Activated CD8-positive, alpha-beta T cell treated with anti-CD3 and anti-CD28 coated beads for 36 hours (primary cell): ENCODE measurements around the gene TNNT1. TPM values are rescaled to one million over a fixed set of nuclear protein-coding genes. Genes with fewer than 3 reads are reported as not detected.

Experiments used
- ATAC-seq: fragments of 200-7000 bp; cut with Tn5 transposase; one replicate; pipeline ENCODE4 v1.10.0; 2021; ENCODE audit warnings: mild to moderate bottlenecking, moderate library complexity
- CTCF ChIA-PET: fragments of 350-600 bp; sonication (Branson Sonifier 250); formaldehyde crosslinking; loops from one replicate; lab custom pipeline; 2021; ENCODE audit warnings: antibody characterized with exemption; lab: Charles Lee
- POLR2A ChIA-PET: fragments of 350-600 bp; sonication (Branson Sonifier 250); formaldehyde crosslinking; loops from one replicate; lab custom pipeline; 2021; ENCODE audit warnings: antibody characterized with exemption; lab: Charles Lee
- DNase-seq: peaks from one replicate; pipeline ENCODE4 v3.0.0-alpha.2; 2020
- H3K27ac Mint-ChIP-seq: one replicate; pipeline ENCODE4 v1.8.0; 2021; ENCODE audit warnings: mild to moderate bottlenecking, mixed read lengths
- H3K27me3 Mint-ChIP-seq: one replicate; pipeline ENCODE4 v1.8.0; 2021; ENCODE audit warnings: mixed read lengths
- H3K36me3 Mint-ChIP-seq: one replicate; pipeline ENCODE4 v1.8.0; 2021; ENCODE audit warnings: low read depth, mixed read lengths
- H3K4me1 Mint-ChIP-seq: one replicate; pipeline ENCODE4 v1.8.0; 2021; ENCODE audit warnings: low read depth, mixed read lengths
- H3K4me3 Mint-ChIP-seq: one replicate; pipeline ENCODE4 v1.8.0; 2021; ENCODE audit warnings: mild to moderate bottlenecking, moderate library complexity, mixed read lengths
- H3K9me3 Mint-ChIP-seq: one replicate; pipeline ENCODE4 v1.8.0; 2021; ENCODE audit warnings: mixed read lengths
- CTCF ChIP-seq: fragments of 200-600 bp; IDR thresholded peaks from one replicate; pipeline ENCODE4 v1.8.0; 2022; ENCODE audit warnings: antibody characterized with exemption, mild to moderate bottlenecking
- intact Hi-C: fragments of 100-400 bp; cut with micrococcal nuclease; formaldehyde crosslinking; loops from one replicate; pipeline ENCODE4 v1.10.0; 2022
- total RNA-seq, 2 experiments: library from RNA; stranded (reverse); gene quantifications; one replicate each; pipeline ENCODE4 v1.2.3, GENCODE V29; 2021

TNNT1 gene
- total RNA-seq, 2 experiments from 2014 or later = not detected

GRCh38 chr19:55115446-55116065, 33.5 kb downstream of the TNNT1 start:
- H3K4me3 Mint-ChIP-seq = peak overlapping the region; percentile 96
- H3K27me3 Mint-ChIP-seq = no peaks in the 10 kb centered on the region
- peak overlapping the region; percentile 89 for H3K27ac Mint-ChIP-seq
- DNase-seq (no peak), ATAC-seq (no peak)
- no peaks in the 10 kb centered on the region for H3K9me3 Mint-ChIP-seq
- ChIA-PET CTCF (interaction anchor here (1.1 to 1.5 kb wide), 3 partner anchors 17 to 187 kb away, joined by 3 to 6 read pairs (median 3); no protein-coding TSS in a partner anchor), POLR2A (interaction anchor here (0.6 to 1.9 kb wide), 2 partner anchors 20 to 28 kb away, joined by 3 to 4 read pairs; no protein-coding TSS in a partner anchor)
- H3K36me3 Mint-ChIP-seq = peaks cover 8% of the 10 kb centered on the region
- peaks cover 24% of the 10 kb centered on the region for H3K4me1 Mint-ChIP-seq
- intact Hi-C loops = no loop called here
- TF ChIP-seq CTCF = no peak

GRCh38 chr19:55114566-55115145, 34.4 kb downstream of the TNNT1 start:
- H3K36me3 Mint-ChIP-seq = peaks cover 11% of the 10 kb centered on the region
- TF ChIP-seq CTCF = no peak
- H3K27ac Mint-ChIP-seq = no peak overlapping the region
- intact Hi-C loops = no loop called here
- ATAC-seq (no peak), DNase-seq (no peak)
- peaks cover 24% of the 10 kb centered on the region for H3K4me1 Mint-ChIP-seq
- H3K9me3 Mint-ChIP-seq = no peaks in the 10 kb centered on the region
- peak overlapping the region; percentile 96 for H3K4me3 Mint-ChIP-seq
- H3K27me3 Mint-ChIP-seq = no peaks in the 10 kb centered on the region
- POLR2A ChIA-PET = no interaction called here
- CTCF ChIA-PET = interaction anchor here (1.1 to 1.5 kb wide), 2 partner anchors 27 to 188 kb away, joined by 3 to 6 read pairs; no protein-coding TSS in a partner anchor

- CTCF ChIA-PET = no interaction called here
- Mint-ChIP-seq H3K27ac (no peak overlapping the region), H3K36me3 (peaks cover 12% of the 10 kb centered on the region), H3K4me3 (no peak overlapping the region), H3K4me1 (peaks cover 19% of the 10 kb centered on the region), H3K9me3 (no peaks in the 10 kb centered on the region), H3K27me3 (no peaks in the 10 kb centered on the region)
- POLR2A ChIA-PET = no interaction called here
- no peak for ATAC-seq
- no peak for TF ChIP-seq CTCF
- intact Hi-C loops = no loop called here
- no peak for DNase-seq
Measured at GRCh38 chr19:55113570-55114039, 35.4 kb downstream of the TNNT1 start.

- no peak for DNase-seq
- ATAC-seq = no peak
- H3K4me3 Mint-ChIP-seq = no peak overlapping the region
- no peak for TF ChIP-seq CTCF
- no peaks in the 10 kb centered on the region for H3K9me3 Mint-ChIP-seq
- POLR2A ChIA-PET = no interaction called here
- CTCF ChIA-PET = no interaction called here
- no peak overlapping the region for H3K27ac Mint-ChIP-seq
- peaks cover 17% of the 10 kb centered on the region for H3K4me1 Mint-ChIP-seq
- peaks cover 14% of the 10 kb centered on the region for H3K36me3 Mint-ChIP-seq
- no peaks in the 10 kb centered on the region for H3K27me3 Mint-ChIP-seq
- intact Hi-C loops = no loop called here
Measured at GRCh38 chr19:55112777-55113569, 36.0 kb downstream of the TNNT1 start.
